NB4 (cell line): ENCODE data around the gene MAGI2.

Experiments used
- DNase-seq: peaks from one replicate; pipeline ENCODE4 v3.0.0; 2010; ENCODE audit warnings: low read depth
- H3K4me3 ChIP-seq: one replicate; pipeline ENCODE4 v1.5.1; 2011; ENCODE audit warnings: mild to moderate bottlenecking, low read depth, low read length, moderate library complexity
- CTCF ChIP-seq: IDR thresholded peaks from one replicate; pipeline ENCODE4 v1.5.1; 2012; ENCODE audit warnings: low read depth, low read length
- MAX ChIP-seq: IDR thresholded peaks from 2 replicates; pipeline ENCODE4 v1.6.1; 2011; ENCODE audit warnings: low read depth, low read length
- MYC ChIP-seq: IDR thresholded peaks from 2 replicates; pipeline ENCODE4 v1.6.1; 2011; ENCODE audit warnings: low read depth, low read length
- POLR2A ChIP-seq: IDR thresholded peaks from 2 replicates; pipeline ENCODE4 v1.6.1; 2011; ENCODE audit warnings: mild to moderate bottlenecking; ENCODE audit not compliant: insufficient read length; ENCODE audit errors: extremely low read depth

The MAGI2 gene

GRCh38 chr7:78176171-78176570 is 1277.3 kb downstream of the MAGI2 start:
- TF ChIP-seq MAX: no peak
- DNase-seq: no peak
- H3K4me3 ChIP-seq: no peak overlapping the region

GRCh38 chr7:78175330-78176100 is 1278.0 kb downstream of the MAGI2 start:
- TF ChIP-seq MYC: no peak
- TF ChIP-seq CTCF: no peak
- TF ChIP-seq POLR2A: no peak
- TF ChIP-seq MAX: no peak
- DNase-seq: no peak

GRCh38 chr7:78173666-78174065 is 1279.8 kb downstream of the MAGI2 start:
- DNase-seq: no peak
- no peak overlapping the region for H3K4me3 ChIP-seq
- TF ChIP-seq MAX: no peak
- no peak for TF ChIP-seq POLR2A
- TF ChIP-seq CTCF: no peak
- TF ChIP-seq MYC: no peak

More at GRCh38 chr7:78175330-78176100, 1278.0 kb downstream of the MAGI2 start:
- no peak overlapping the region for H3K4me3 ChIP-seq

- no peak for DNase-seq
- no peak overlapping the region for H3K4me3 ChIP-seq
- no peak for TF ChIP-seq POLR2A
- no peak for TF ChIP-seq MYC
- no peak for TF ChIP-seq CTCF
- TF ChIP-seq MAX: no peak
Measured at GRCh38 chr7:78172933-78173591, 1280.4 kb downstream of the MAGI2 start.

GRCh38 chr7:78172267-78172757 is 1281.2 kb downstream of the MAGI2 start:
- DNase-seq: no peak
- TF ChIP-seq MYC: no peak
- no peak for TF ChIP-seq MAX
- no peak for TF ChIP-seq CTCF
- TF ChIP-seq POLR2A: no peak

GRCh38 chr7:78171398-78171797 is 1282.1 kb downstream of the MAGI2 start:
- H3K4me3 ChIP-seq: no peak overlapping the region
- TF ChIP-seq CTCF: no peak
- no peak for TF ChIP-seq MYC
- no peak for TF ChIP-seq POLR2A
- no peak for TF ChIP-seq MAX
- no peak for DNase-seq

More at GRCh38 chr7:78172267-78172757, 1281.2 kb downstream of the MAGI2 start:
- H3K4me3 ChIP-seq: no peak overlapping the region
